Natural killer cell (primary cell): ENCODE data around the gene DOCK4. TPM values are rescaled to one million over a fixed set of nuclear protein-coding genes. Genes with fewer than 3 reads are reported as not detected.

Source experiments
- ATAC-seq, 3 donors: fragments of 150-1000 bp in 2 of 3; fragments of 200-7000 bp in 1 of 3; cut with Tn5 transposase; 1 replicate in 1 of 3; 2 replicates in 2 of 3; pipeline ENCODE4 v1.10.0; 2021; ENCODE audit warnings: mild to moderate bottlenecking in 2 of 3, moderate library complexity in 2 of 3
- DNase-seq, 2 donors: peaks; one replicate each; pipeline versions ENCODE4 v3.0.0 to v3.0.0-alpha.2; 2013 to 2021; ENCODE audit warnings: mixed read lengths in 1 of 2
- H3K27ac ChIP-seq: one replicate; pipeline ENCODE4 v1.5.1; 2013; ENCODE audit warnings: mild to moderate bottlenecking, low read length
- H3K27me3 ChIP-seq: one replicate; pipeline ENCODE4 v1.6.1; 2013; ENCODE audit warnings: low read length; ENCODE audit not compliant: control insufficient read depth, insufficient read depth
- H3K36me3 ChIP-seq: one replicate; pipeline ENCODE4 v1.6.1; 2013; ENCODE audit warnings: low read length; ENCODE audit not compliant: control insufficient read depth, insufficient read depth
- H3K4me1 ChIP-seq: one replicate; pipeline ENCODE4 v1.6.1; 2013; ENCODE audit warnings: low read length; ENCODE audit not compliant: control insufficient read depth, insufficient read depth
- H3K4me3 ChIP-seq: one replicate; pipeline ENCODE4 v1.5.1; 2013; ENCODE audit warnings: low read length
- H3K9me3 ChIP-seq: one replicate; pipeline ENCODE4 v1.6.1; 2013; ENCODE audit warnings: low read length; ENCODE audit not compliant: control insufficient read depth, insufficient read depth
- H3K27ac Mint-ChIP-seq, 2 donors: one replicate each; pipeline ENCODE4 v1.8.0; 2022; ENCODE audit warnings: mild to moderate bottlenecking in 2 of 2, mixed read lengths in 2 of 2, moderate library complexity in 1 of 2
- H3K27me3 Mint-ChIP-seq, 2 donors: one replicate each; pipeline ENCODE4 v1.8.0; 2022; ENCODE audit warnings: low read depth in 2 of 2, mixed read lengths in 2 of 2
- H3K36me3 Mint-ChIP-seq: one replicate; pipeline ENCODE4 v1.8.0; 2022; ENCODE audit warnings: mixed read lengths
- H3K4me1 Mint-ChIP-seq, 2 donors: one replicate each; pipeline ENCODE4 v1.8.0; 2022; ENCODE audit warnings: mixed read lengths in 2 of 2
- H3K4me3 Mint-ChIP-seq: one replicate; pipeline ENCODE4 v1.8.0; 2022; ENCODE audit warnings: mild to moderate bottlenecking, moderate library complexity, mixed read lengths
- H3K9me3 Mint-ChIP-seq, 2 donors: one replicate each; pipeline ENCODE4 v1.8.0; 2022; ENCODE audit warnings: mixed read lengths in 2 of 2
- WGBS: methylation state at CpG from one replicate; pipeline ENCODE4 v1.1.7; 2013; ENCODE audit warnings: missing lambda C conversion rate; ENCODE audit not compliant: insufficient coverage; 5-methylcytosine and 5-hydroxymethylcytosine counted together
- intact Hi-C: fragments of 100-400 bp; cut with micrococcal nuclease; formaldehyde crosslinking; loops from one replicate; pipeline ENCODE4 v1.14.2; 2022
- total RNA-seq, 4 donors: library from RNA; stranded (reverse); fragments of 120-200 nt in 1 of 4; gene quantifications; one replicate each; pipeline versions ENCODE4 v1.2.3 to v1.2.4, GENCODE V29; 2013 to 2022
- TF ChIP-seq, protein P1 (sequence below): fragments of 200-600 bp; IDR thresholded peaks from one replicate; pipeline ENCODE4 v1.8.0; 2022; ENCODE audit warnings: antibody characterized with exemption

DOCK4 gene
- total RNA-seq, 3 donors from 2014 or later (not counting 1 experiment from before 2014, with no cell fraction given), result 0.61 to 2.4 (median 0.89) TPM

GRCh38 chr7:111855842-111856227 is 350.4 kb downstream of the DOCK4 start:
- Mint-ChIP-seq H3K36me3 (no peaks in the 10 kb centered on the region), H3K27me3 (no peaks in the 10 kb centered on the region), H3K4me1 (no peaks in the 10 kb centered on the region), H3K9me3 (peaks cover 2 to 3% of the 10 kb centered on the region in 2 donors), H3K27ac (no peak overlapping the region), H3K4me3 (no peak overlapping the region)
- intact Hi-C loops, result no loop called here
- Histone ChIP-seq H3K27ac (no peak overlapping the region), H3K9me3 (no peaks in the 10 kb centered on the region), H3K27me3 (no peaks in the 10 kb centered on the region), H3K4me1 (no peaks in the 10 kb centered on the region), H3K36me3 (no peaks in the 10 kb centered on the region), H3K4me3 (no peak overlapping the region)
- DNase-seq (no peak), ATAC-seq (no peak)
- WGBS, result 66% methylated on average over 5 of the region's 5 CpGs
- TF ChIP-seq, protein P1, sequence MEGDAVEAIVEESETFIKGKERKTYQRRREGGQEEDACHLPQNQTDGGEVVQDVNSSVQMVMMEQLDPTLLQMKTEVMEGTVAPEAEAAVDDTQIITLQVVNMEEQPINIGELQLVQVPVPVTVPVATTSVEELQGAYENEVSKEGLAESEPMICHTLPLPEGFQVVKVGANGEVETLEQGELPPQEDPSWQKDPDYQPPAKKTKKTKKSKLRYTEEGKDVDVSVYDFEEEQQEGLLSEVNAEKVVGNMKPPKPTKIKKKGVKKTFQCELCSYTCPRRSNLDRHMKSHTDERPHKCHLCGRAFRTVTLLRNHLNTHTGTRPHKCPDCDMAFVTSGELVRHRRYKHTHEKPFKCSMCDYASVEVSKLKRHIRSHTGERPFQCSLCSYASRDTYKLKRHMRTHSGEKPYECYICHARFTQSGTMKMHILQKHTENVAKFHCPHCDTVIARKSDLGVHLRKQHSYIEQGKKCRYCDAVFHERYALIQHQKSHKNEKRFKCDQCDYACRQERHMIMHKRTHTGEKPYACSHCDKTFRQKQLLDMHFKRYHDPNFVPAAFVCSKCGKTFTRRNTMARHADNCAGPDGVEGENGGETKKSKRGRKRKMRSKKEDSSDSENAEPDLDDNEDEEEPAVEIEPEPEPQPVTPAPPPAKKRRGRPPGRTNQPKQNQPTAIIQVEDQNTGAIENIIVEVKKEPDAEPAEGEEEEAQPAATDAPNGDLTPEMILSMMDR, result no peak

GRCh38 chr7:111855161-111855841 is 350.9 kb downstream of the DOCK4 start:
- Mint-ChIP-seq H3K36me3 (no peaks in the 10 kb centered on the region), H3K27me3 (no peaks in the 10 kb centered on the region), H3K4me1 (no peaks in the 10 kb centered on the region), H3K27ac (no peak overlapping the region), H3K4me3 (no peak overlapping the region), H3K9me3 (peaks cover 3 to 4% of the 10 kb centered on the region in 2 donors)
- Histone ChIP-seq H3K4me3 (no peak overlapping the region), H3K4me1 (no peaks in the 10 kb centered on the region), H3K9me3 (no peaks in the 10 kb centered on the region), H3K27ac (no peak overlapping the region), H3K36me3 (no peaks in the 10 kb centered on the region), H3K27me3 (no peaks in the 10 kb centered on the region)
- 51% methylated on average over 3 of the region's 4 CpGs for WGBS
- DNase-seq (no peak), ATAC-seq (no peak)
- intact Hi-C loops, result no loop called here
- TF ChIP-seq, protein P1, result no peak

- H3K27me3 Mint-ChIP-seq, result no peaks in the 10 kb centered on the region
- TF ChIP-seq, protein P1, result no peak
- DNase-seq (no peak), ATAC-seq (no peak)
- Histone ChIP-seq H3K9me3 (no peaks in the 10 kb centered on the region), H3K36me3 (no peaks in the 10 kb centered on the region), H3K27ac (no peak overlapping the region), H3K4me3 (no peak overlapping the region), H3K27me3 (no peaks in the 10 kb centered on the region), H3K4me1 (no peaks in the 10 kb centered on the region)
- WGBS, result 89% methylated on average over 10 of the region's 10 CpGs
- no peak overlapping the region for H3K4me3 Mint-ChIP-seq
- H3K4me1 Mint-ChIP-seq, result no peaks in the 10 kb centered on the region
- intact Hi-C loops, result no loop called here
- no peaks in the 10 kb centered on the region for H3K36me3 Mint-ChIP-seq
- no peak overlapping the region for H3K27ac Mint-ChIP-seq
- peaks cover 7% of the 10 kb centered on the region in 2 donors for H3K9me3 Mint-ChIP-seq
Observed at GRCh38 chr7:111853201-111853990, 352.8 kb downstream of the DOCK4 start.
